Fibroblast of skin of left biceps (primary cell): Measurements from ENCODE around the gene SHD.
"Not testable (repeated sequence)": the region's sequence is repeated elsewhere in the genome, so short reads cannot be mapped to it uniquely, and the experiment has no call there.

Experiments
- DNase-seq, 2 experiments: peaks; one replicate each; pipeline ENCODE4 v3.0.0-alpha.2; 2013; ENCODE audit warnings: low read depth in 2 of 2

Gene SHD

GRCh38 chr19:4278419-4279266 is at the start of gene SHD:
SHD (plus strand) TSS chr19:4279266; CDS start chr19:4280064, 798 bp downstream.
- no peak for DNase-seq

GRCh38 chr19:4230237-4230636 is 48.8 kb upstream of the SHD start:
- DNase-seq, result not testable (repeated sequence)

GRCh38 chr19:4231521-4231920 is 47.5 kb upstream of the SHD start:
- DNase-seq, result not testable (repeated sequence)

GRCh38 chr19:4232139-4232538 is 46.9 kb upstream of the SHD start:
- not testable (repeated sequence) for DNase-seq

GRCh38 chr19:4232614-4233281 is 46.3 kb upstream of the SHD start:
- no peak for DNase-seq

GRCh38 chr19:4233282-4233853 is 45.7 kb upstream of the SHD start:
- DNase-seq, result no peak

- DNase-seq, result no peak
Observed at GRCh38 chr19:4234142-4234861, 44.8 kb upstream of the SHD start.

GRCh38 chr19:4234862-4235201 is 44.2 kb upstream of the SHD start:
- no peak for DNase-seq

GRCh38 chr19:4237510-4237909 is 41.6 kb upstream of the SHD start:
- not testable (repeated sequence) for DNase-seq

- DNase-seq, result no peak
Observed at GRCh38 chr19:4238831-4239230, 40.2 kb upstream of the SHD start.

- no peak for DNase-seq
Observed at GRCh38 chr19:4241824-4242430, 37.1 kb upstream of the SHD start.

GRCh38 chr19:4245938-4246337 is 33.1 kb upstream of the SHD start:
- not testable (repeated sequence) for DNase-seq

GRCh38 chr19:4246767-4247593 is 32.1 kb upstream of the SHD start, which contains the start of gene YJU2:
YJU2 (plus strand) TSS chr19:4247080; CDS start chr19:4247147, 67 bp downstream.
- DNase-seq, result peak; percentile 99

GRCh38 chr19:4256563-4256962 is 22.5 kb upstream of the SHD start:
- no peak for DNase-seq

GRCh38 chr19:4257025-4257424 is 22.0 kb upstream of the SHD start:
- DNase-seq, result no peak

GRCh38 chr19:4258181-4258580 is 20.9 kb upstream of the SHD start:
- DNase-seq, result no peak

GRCh38 chr19:4260613-4261191 is 18.4 kb upstream of the SHD start:
- no peak for DNase-seq

GRCh38 chr19:4264812-4265211 is 14.3 kb upstream of the SHD start:
- no peak for DNase-seq

- no peak for DNase-seq
Observed at GRCh38 chr19:4266253-4267000, 12.6 kb upstream of the SHD start.
